H1 (cell line): ENCODE data around the gene PPM1K. TPM values are rescaled to one million over a fixed set of nuclear protein-coding genes. Genes with fewer than 3 reads are reported as not detected.

Source experiments
- CTCF ChIA-PET: fragments of 300-600 bp; sonication (Branson Sonifier 250); formaldehyde crosslinking; loops from one replicate; lab custom pipeline; 2021; ENCODE audit not compliant: partially characterized antibody; lab: Charles Lee
- POLR2A ChIA-PET: fragments of 300-600 bp; sonication (Branson Sonifier 250); formaldehyde crosslinking; loops from one replicate; lab custom pipeline; 2021; ENCODE audit warnings: inconsistent platforms; ENCODE audit not compliant: partially characterized antibody; lab: Charles Lee
- DNase-seq, 2 experiments: peaks; one replicate each; pipeline versions ENCODE4 v3.0.0 to v3.0.0-alpha.2; 2010 to 2022; ENCODE audit warnings: low spot score in 2 of 2, low read depth in 1 of 2, mixed read lengths in 1 of 2
- FAIRE-seq: peaks from 2 replicates; lab custom pipeline; 2011; peaks lifted over from hg19 to GRCh38; lab: Jason Lieb, UNC
- H2AFZ ChIP-seq: 2 replicates; pipeline ENCODE4 v1.8.1; 2012; ENCODE audit warnings: low read length, inconsistent platforms
- H2AK5ac ChIP-seq: 2 replicates; pipeline ENCODE4 v1.6.1; 2013; ENCODE audit warnings: low read depth, low read length
- H2BK120ac ChIP-seq: replicated peaks from 2 replicates; pipeline ENCODE3; 2013; ENCODE audit warnings: low read depth, low read length, inconsistent platforms
- H2BK12ac ChIP-seq: 2 replicates; pipeline ENCODE4 v1.6.1; 2013; ENCODE audit warnings: low read depth, low read length
- H2BK15ac ChIP-seq: 2 replicates; pipeline ENCODE4 v1.6.1; 2013; ENCODE audit warnings: low read length
- H2BK20ac ChIP-seq: 2 replicates; pipeline ENCODE4 v1.6.1; 2013; ENCODE audit warnings: low read length
- H2BK5ac ChIP-seq: 2 replicates; pipeline ENCODE4 v1.6.1; 2013; ENCODE audit warnings: low read depth, low read length
- H3K14ac ChIP-seq: 2 replicates; pipeline ENCODE4 v1.6.1; 2013; ENCODE audit warnings: inconsistent platforms; ENCODE audit not compliant: insufficient read length
- H3K18ac ChIP-seq: 2 replicates; pipeline ENCODE4 v1.6.1; 2013; ENCODE audit warnings: low read length; ENCODE audit errors: extremely low read depth
- H3K23ac ChIP-seq: 2 replicates; pipeline ENCODE4 v1.6.1; 2013; ENCODE audit warnings: inconsistent platforms; ENCODE audit not compliant: insufficient read length
- H3K23me2 ChIP-seq: 2 replicates; pipeline ENCODE4 v1.6.1; 2013; ENCODE audit warnings: low read depth, low read length
- H3K27ac ChIP-seq: 2 replicates; pipeline ENCODE4 v1.6.1; 2011; ENCODE audit warnings: low read depth, low read length, inconsistent platforms
- H3K27me3 ChIP-seq, 4 experiments: replicated peaks in 1 of 4; 1 replicate in 1 of 4; 2 replicates in 3 of 4; pipeline versions ENCODE4 v1.6.1 to v1.8.1; 2011 to 2013; ENCODE audit warnings: low read length in 3 of 4, mild to moderate bottlenecking in 3 of 4, inconsistent platforms in 2 of 4, mixed read lengths in 2 of 4, moderate library complexity in 1 of 4; ENCODE audit not compliant: control insufficient read depth in 3 of 4, insufficient read depth in 3 of 4; ENCODE audit errors: extremely low read depth in 1 of 4
- H3K36me3 ChIP-seq, 4 experiments: 2 replicates each; pipeline versions ENCODE4 v1.6.1 to v1.8.1; 2011 to 2013; ENCODE audit warnings: mild to moderate bottlenecking in 4 of 4, low read length in 3 of 4, moderate library complexity in 2 of 4, control low read depth in 1 of 4, inconsistent platforms in 1 of 4; ENCODE audit not compliant: insufficient read depth in 4 of 4, control insufficient read depth in 2 of 4
- H3K4ac ChIP-seq: replicated peaks from 2 replicates; pipeline ENCODE3; 2013; ENCODE audit warnings: low read length, low read depth, mixed read lengths, inconsistent platforms; ENCODE audit not compliant: insufficient read length
- H3K4me1 ChIP-seq, 4 experiments: replicated peaks in 1 of 4; 1 replicate in 1 of 4; 2 replicates in 3 of 4; pipeline versions ENCODE4 v1.6.1 to v1.8.1; 2011 to 2013; ENCODE audit warnings: low read length in 3 of 4, inconsistent platforms in 2 of 4, mixed read lengths in 1 of 4; ENCODE audit not compliant: insufficient read depth in 4 of 4, control insufficient read depth in 3 of 4
- H3K4me2 ChIP-seq, 2 experiments: 2 replicates each; pipeline versions ENCODE4 v1.6.1 to v1.8.1; 2011 to 2013; ENCODE audit warnings: low read depth in 2 of 2, low read length in 2 of 2, control low read depth in 1 of 2, inconsistent platforms in 1 of 2, mild to moderate bottlenecking in 1 of 2; ENCODE audit not compliant: insufficient read depth in 1 of 2
- H3K4me3 ChIP-seq, 4 experiments: fragments of 200-600, 300-600 bp in 1 of 4; sonication (generic), shearing (Covaris generic), sonication (Bioruptor Twin) in 1 of 4; 2 replicates each; pipeline versions ENCODE4 v1.5.1 to v1.8.1; 2011 to 2016; ENCODE audit warnings: low read length in 4 of 4, low read depth in 3 of 4, control low read depth in 2 of 4, inconsistent platforms in 2 of 4, mild to moderate bottlenecking in 2 of 4, mixed read lengths in 1 of 4, moderate library complexity in 1 of 4; ENCODE audit not compliant: insufficient read depth in 2 of 4; ENCODE audit errors: extremely low read depth in 1 of 4
- H3K56ac ChIP-seq: replicated peaks from 2 replicates; pipeline ENCODE3; 2013; ENCODE audit warnings: low read depth, mild to moderate bottlenecking, mixed read lengths, low read length, inconsistent platforms; ENCODE audit not compliant: insufficient read length
- H3K79me1 ChIP-seq: 2 replicates; pipeline ENCODE4 v1.6.1; 2013; ENCODE audit warnings: low read depth, low read length, control low read depth
- H3K79me2 ChIP-seq, 2 experiments: 2 replicates each; pipeline versions ENCODE4 v1.6.1 to v1.8.1; 2012 to 2013; ENCODE audit warnings: low read length in 2 of 2, mild to moderate bottlenecking in 2 of 2, inconsistent platforms in 1 of 2; ENCODE audit not compliant: insufficient read depth in 2 of 2, control insufficient read depth in 1 of 2
- H3K9ac ChIP-seq, 4 experiments: replicated peaks in 1 of 4; 1 replicate in 1 of 4; 2 replicates in 3 of 4; pipeline versions ENCODE4 v1.6.1 to v1.8.1; 2011 to 2013; ENCODE audit warnings: low read depth in 3 of 4, low read length in 3 of 4, control low read depth in 2 of 4, mild to moderate bottlenecking in 2 of 4, moderate library complexity in 2 of 4, inconsistent platforms in 1 of 4; ENCODE audit errors: extremely low read depth in 1 of 4
- H3K9me3 ChIP-seq, 2 experiments: 2 replicates each; pipeline versions ENCODE4 v1.6.1 to v1.8.1; 2012 to 2013; ENCODE audit warnings: mild to moderate bottlenecking in 2 of 2, moderate library complexity in 2 of 2, control low read depth in 1 of 2, inconsistent platforms in 1 of 2, low read depth in 1 of 2, low read length in 1 of 2, mixed read lengths in 1 of 2; ENCODE audit not compliant: insufficient read depth in 2 of 2
- H4K20me1 ChIP-seq, 2 experiments: replicated peaks in 1 of 2; 2 replicates each; pipeline versions ENCODE3 to v1.8.1; 2011 to 2013; ENCODE audit warnings: inconsistent platforms in 2 of 2, low read length in 2 of 2, mild to moderate bottlenecking in 1 of 2; ENCODE audit not compliant: insufficient read depth in 2 of 2, control insufficient read depth in 1 of 2
- H4K5ac ChIP-seq: 2 replicates; pipeline ENCODE4 v1.6.1; 2013; ENCODE audit warnings: low read length, low read depth, mixed read lengths, inconsistent platforms; ENCODE audit not compliant: insufficient read length
- H4K8ac ChIP-seq: 2 replicates; pipeline ENCODE4 v1.8.0; 2013; ENCODE audit warnings: mild to moderate bottlenecking, moderate library complexity, low read length, inconsistent platforms; ENCODE audit not compliant: insufficient read depth; ENCODE audit errors: extremely low read depth
- H4K91ac ChIP-seq: replicated peaks from 2 replicates; pipeline ENCODE3; 2013; ENCODE audit warnings: low read length, mixed read lengths, inconsistent platforms; ENCODE audit not compliant: insufficient read length
- CBX8 ChIP-seq: fragments of 300-800, 300-1000 bp; sonication (generic); IDR thresholded peaks from 2 replicates; pipeline ENCODE4 v1.7.1; 2016; ENCODE audit warnings: low read depth, low read length, borderline replicate concordance
- JUND ChIP-seq: IDR thresholded peaks from 2 replicates; pipeline ENCODE4 v1.6.1; 2011; ENCODE audit warnings: mild to moderate bottlenecking, improper control_type of control experiment, low read length
- KDM1A ChIP-seq: fragments of 200-600, 300-600 bp; sonication (generic); IDR thresholded peaks from 2 replicates; pipeline ENCODE4 v1.7.1; 2016; ENCODE audit warnings: mild to moderate bottlenecking, low read length, borderline replicate concordance
- RXRA ChIP-seq: IDR thresholded peaks from 2 replicates; pipeline ENCODE4 v1.6.1; 2011; ENCODE audit warnings: low read depth, mild to moderate bottlenecking, low read length, moderate library complexity; ENCODE audit not compliant: insufficient read depth
- SAP30 ChIP-seq: fragments of 300-600 bp; sonication (generic); IDR thresholded peaks from 2 replicates; pipeline ENCODE4 v1.7.1; 2012; ENCODE audit warnings: low read length, moderate library complexity, mild to moderate bottlenecking, inconsistent platforms; ENCODE audit not compliant: insufficient read depth, insufficient replicate concordance
- TCF12 ChIP-seq: IDR thresholded peaks from 2 replicates; pipeline ENCODE4 v1.6.1; 2011; ENCODE audit warnings: low read depth, mild to moderate bottlenecking, low read length
- WGBS, 2 experiments: shearing (Covaris generic) in 1 of 2; methylation state at CpG; one replicate each; pipeline versions ENCODE4 v1.1.6 to v1.1.7; 2013 to 2015; ENCODE audit warnings: low lambda C conversion rate in 2 of 2, mixed read lengths in 2 of 2, inconsistent platforms in 1 of 2, low coverage in 1 of 2, missing lambda C conversion rate in 1 of 2; ENCODE audit not compliant: insufficient replicate concordance in 2 of 2, insufficient coverage in 1 of 2, insufficient read length in 1 of 2; ENCODE audit errors: extremely low coverage in 1 of 2, missing lambda C conversion rate in 1 of 2; 5-methylcytosine and 5-hydroxymethylcytosine counted together
- polyA plus RNA-seq, 7 experiments: library from polyadenylated mRNA; depleted of rRNA in 3 of 7; stranded (reverse) in 5 of 7; unstranded in 2 of 7; fragments of >200 nt in 5 of 7; fragments of 200-250 nt in 2 of 7; gene quantifications; 1 replicate in 5 of 7; 2 replicates in 1 of 7; 4 replicates in 1 of 7; pipeline versions ENCODE4 v1.2.1 to v1.2.3, GENCODE V29; 2011 to 2013; ENCODE audit warnings: missing spikeins in 2 of 7, mixed read lengths in 2 of 7
- total RNA-seq: library from RNA; stranded (reverse); fragmentation: NEBNext Ultra II Directional; extraction: Animal tissue kit (Norgen Biotek cat#: 25700); gene quantifications from 2 replicates; pipeline ENCODE4 v1.2.1, GENCODE V29; 2021

Gene PPM1K
- total and polyA plus RNA-seq, 2 of the 8 experiments (the other 6 are each of a cell fraction or from before 2014, with no cell fraction given), result 4.2 to 10.7 TPM

- no peak overlapping the region for H4K8ac ChIP-seq
- no peak overlapping the region for H3K23ac ChIP-seq
- POLR2A ChIA-PET, result no interaction called here
- H2BK120ac ChIP-seq, result no peak overlapping the region
- no peak overlapping the region for H3K4me3 ChIP-seq
- H3K23me2 ChIP-seq, result no peaks in the 10 kb centered on the region
- no peak overlapping the region for H2BK12ac ChIP-seq
- no peak overlapping the region for H4K5ac ChIP-seq
- no peak overlapping the region for H3K27ac ChIP-seq
- H2BK5ac ChIP-seq, result no peak overlapping the region
- H3K56ac ChIP-seq, result no peak overlapping the region
- CTCF ChIA-PET, result interaction anchor here (1.3 to 1.6 kb wide), 3 partner anchors 9 to 203 kb away, joined by 3 read pairs; no protein-coding TSS in a partner anchor
- DNase-seq (no peak), FAIRE-seq (no peak)
- no peak overlapping the region for H2BK20ac ChIP-seq
- H4K20me1 ChIP-seq, result no peaks in the 10 kb centered on the region
- H3K4ac ChIP-seq, result no peak overlapping the region
- H3K79me2 ChIP-seq, result no peaks in the 10 kb centered on the region
- TF ChIP-seq KDM1A (no peak), CBX8 (no peak), SAP30 (no peak), RXRA (no peak), TCF12 (no peak), JUND (no peak)
- H2AFZ ChIP-seq, result no peak overlapping the region
- H3K79me1 ChIP-seq, result no peaks in the 10 kb centered on the region; the same call in 1 of the 2 replicates
- no peaks in the 10 kb centered on the region for H3K27me3 ChIP-seq
- 96% methylated on average over 3 of the region's 3 CpGs; no CpG with 5 or more reads in 1 of the 2 experiments for WGBS, 2 experiments
- H2BK15ac ChIP-seq, result no peak overlapping the region
- H3K9ac ChIP-seq, result no peak overlapping the region
- no peak overlapping the region for H3K4me2 ChIP-seq
- no peak overlapping the region for H4K91ac ChIP-seq
- H3K9me3 ChIP-seq, result no peaks in the 10 kb centered on the region
- H3K4me1 ChIP-seq, result no peaks in the 10 kb centered on the region
- no peaks in the 10 kb centered on the region for H3K36me3 ChIP-seq
- no peak overlapping the region for H3K18ac ChIP-seq
- no peak overlapping the region for H3K14ac ChIP-seq
- H2AK5ac ChIP-seq, result no peak overlapping the region
Observed at GRCh38 chr4:88251924-88252323, 32.4 kb downstream of the PPM1K start.
